ENCODE data around the gene SCUBE3.
A peak's percentile ranks its signal among the peaks of the same experiment; 100 is the strongest.

SCUBE3 gene

GRCh38 chr6:35253249-35253648, 39.5 kb downstream of the SCUBE3 start:
- no peak for TF ChIP-seq SPI1 (IDR thresholded peaks at IDR 0.05; ENCODE audit: borderline replicate concordance, low read depth)
- no peak for TF ChIP-seq CTCF (IDR thresholded peaks at IDR 0.05; ENCODE audit: insufficient read depth, low read length)
- no peak for TF ChIP-seq GABPA (IDR thresholded peaks at IDR 0.05; ENCODE audit: low read depth)
- TF ChIP-seq REST (IDR thresholded peaks at IDR 0.05; ENCODE audit: insufficient replicate concordance, low read depth) = no peak
- no peak for TF ChIP-seq POLR2AphosphoS5 (IDR thresholded peaks at IDR 0.05; ENCODE audit: low read depth)
- DNase-seq (ENCODE audit: low read depth in 1 of 2, low spot score in 1 of 2) = no peak

GRCh38 chr6:35258336-35258735, 44.6 kb downstream of the SCUBE3 start:
- Histone ChIP-seq H3K4me3 (replicated peaks; ENCODE audit: insufficient read depth, low read length) (peak overlapping the region; percentile 97), H3K27me3 (ENCODE audit: insufficient read depth, poor library complexity, severe bottlenecking) (no peaks in the 10 kb centered on the region), H3K27ac (replicated peaks) (no peak overlapping the region)
- TF ChIP-seq CTCF (IDR thresholded peaks at IDR 0.05; ENCODE audit: insufficient read depth, low read length) = no peak
- no peak for TF ChIP-seq POLR2AphosphoS5 (IDR thresholded peaks at IDR 0.05; ENCODE audit: low read depth)
- TF ChIP-seq SPI1 (IDR thresholded peaks at IDR 0.05; ENCODE audit: borderline replicate concordance, low read depth) = no peak; the same call in 1 of the 2 replicates
- TF ChIP-seq REST (IDR thresholded peaks at IDR 0.05; ENCODE audit: insufficient replicate concordance, low read depth) = no peak
- DNase-seq (ENCODE audit: low read depth in 1 of 2, low spot score in 1 of 2) = no peak

More at GRCh38 chr6:35253249-35253648, 39.5 kb downstream of the SCUBE3 start:
- Histone ChIP-seq H3K4me3 (replicated peaks; ENCODE audit: insufficient read depth, low read length) (no peak overlapping the region), H3K27me3 (ENCODE audit: insufficient read depth, poor library complexity, severe bottlenecking) (no peaks in the 10 kb centered on the region), H3K27ac (replicated peaks) (no peak overlapping the region)

- no peak for TF ChIP-seq GABPA (IDR thresholded peaks at IDR 0.05; ENCODE audit: low read depth)
- Histone ChIP-seq H3K4me3 (replicated peaks; ENCODE audit: insufficient read depth, low read length) (peak overlapping the region; percentile 97), H3K27ac (replicated peaks) (peak overlapping the region; percentile 56), H3K27me3 (ENCODE audit: insufficient read depth, poor library complexity, severe bottlenecking) (no peaks in the 10 kb centered on the region)
- no peak for DNase-seq (ENCODE audit: low read depth in 1 of 2, low spot score in 1 of 2)
These were observed 45.1 kb downstream of the SCUBE3 start for GRCh38 chr6:35258858-35259193.

GRCh38 chr6:35259194-35259947, 45.6 kb downstream of the SCUBE3 start, which contains the start of gene ZNF76:
Gene ZNF76, plus strand, starts transcription at chr6:35259735. Its CDS starts 21,417 bp downstream, at chr6:35281152.
- TF ChIP-seq SPI1 (IDR thresholded peaks at IDR 0.05; ENCODE audit: borderline replicate concordance, low read depth) = no peak
- TF ChIP-seq GABPA (IDR thresholded peaks at IDR 0.05; ENCODE audit: low read depth) = no peak
- TF ChIP-seq REST (IDR thresholded peaks at IDR 0.05; ENCODE audit: insufficient replicate concordance, low read depth) = no peak
- peak; percentile 93 to 95 for DNase-seq (ENCODE audit: low read depth in 1 of 2, low spot score in 1 of 2)
- Histone ChIP-seq H3K4me3 (replicated peaks; ENCODE audit: insufficient read depth, low read length) (peak within 1 kb of the TSS; percentile 97), H3K27ac (replicated peaks) (peak within 1 kb of the TSS; percentile 56), H3K27me3 (ENCODE audit: insufficient read depth, poor library complexity, severe bottlenecking) (no peaks in the 10 kb centered on the region)

Measured in HL-60 (cell line).